Lower lobe of right lung (tissue), 2 donors: ENCODE results near the gene R3HDM2. TPM values are rescaled to one million over a fixed set of nuclear protein-coding genes. Genes with fewer than 3 reads are reported as not detected.
A peak's percentile ranks its signal among the peaks of the same experiment; 100 is the strongest.

Experiments used
- ATAC-seq, 2 donors: fragments of 200-7000 bp; cut with Tn5 transposase; one replicate each; pipeline ENCODE4 v1.9.1; 2020 to 2022; ENCODE audit warnings: mild to moderate bottlenecking in 2 of 2, moderate library complexity in 2 of 2
- DNase-seq: peaks from one replicate; pipeline ENCODE4 v3.0.0-alpha.2; 2020
- H3K27ac ChIP-seq: fragments of 200-600 bp; one replicate; pipeline ENCODE4 v1.8.0; 2022
- H3K27me3 ChIP-seq: fragments of 200-600 bp; one replicate; pipeline ENCODE4 v1.8.0; 2022; ENCODE audit warnings: low read depth
- H3K36me3 ChIP-seq: fragments of 200-600 bp; one replicate; pipeline ENCODE4 v1.8.0; 2022; ENCODE audit warnings: mild to moderate bottlenecking
- H3K4me1 ChIP-seq: fragments of 200-600 bp; one replicate; pipeline ENCODE4 v1.8.0; 2022
- H3K4me3 ChIP-seq: fragments of 200-600 bp; one replicate; pipeline ENCODE4 v1.8.0; 2022; ENCODE audit warnings: mild to moderate bottlenecking
- H3K9me3 ChIP-seq: fragments of 200-600 bp; one replicate; pipeline ENCODE4 v1.8.0; 2022
- intact Hi-C: fragments of 100-400 bp; cut with DNase I; formaldehyde crosslinking; loops from one replicate; pipeline ENCODE4 v1.11.0; 2022
- total RNA-seq: library from RNA; stranded (reverse); fragmentation: NEBNext Ultra II Directional; extraction: Animal tissue kit (Norgen Biotek cat#: 25700); gene quantifications from one replicate; pipeline ENCODE4 v1.2.1, GENCODE V29; 2021
- TF ChIP-seq, protein P1 (sequence below): fragments of 200-600 bp; IDR thresholded peaks from one replicate; pipeline ENCODE4 v1.8.0; 2022; ENCODE audit warnings: antibody characterized with exemption, mild to moderate bottlenecking
- donor health status: DM: no; HTN: yes; CAD: no; lungs with severe emphysema.

The R3HDM2 gene
- total RNA-seq, 1 donor from 2014 or later = 79.3 TPM

DNA sequence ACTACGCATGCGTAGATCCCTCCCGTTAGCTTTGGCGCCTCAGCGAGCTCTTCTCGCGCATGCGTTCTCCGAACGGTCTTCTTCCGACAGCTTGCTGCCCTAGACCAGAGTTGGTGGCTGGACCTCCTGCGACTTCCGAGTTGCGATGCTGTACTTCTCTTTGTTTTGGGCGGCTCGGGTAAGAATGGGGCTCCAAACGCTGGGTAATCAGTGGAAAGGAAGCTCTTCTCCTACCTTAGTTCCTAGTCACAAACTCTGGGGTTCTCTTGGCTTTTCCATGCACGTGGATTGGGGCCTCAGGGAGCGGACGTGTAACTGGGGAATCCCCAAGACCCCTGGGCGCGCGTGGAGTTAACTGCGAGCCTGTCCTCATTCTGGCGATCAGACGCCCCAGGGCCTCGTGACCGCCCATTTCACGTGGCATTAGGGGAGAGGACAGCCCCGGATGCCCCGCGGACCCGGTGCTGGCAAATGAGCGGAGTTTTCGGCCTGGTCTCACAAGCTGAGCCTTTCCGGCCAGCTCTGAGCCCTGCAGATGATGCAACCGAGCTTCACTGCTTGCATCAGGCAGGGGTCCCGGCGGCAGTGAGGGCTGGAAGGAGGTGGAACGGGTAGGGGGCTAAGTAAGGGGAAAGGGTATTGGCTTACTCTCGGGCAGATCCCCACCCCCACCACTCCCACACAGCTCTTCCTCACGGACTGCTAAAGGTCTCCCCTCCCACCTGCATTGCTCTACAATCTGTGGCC is 201.0 kb downstream of the R3HDM2 start, which contains the start of gene SHMT2:
SHMT2 (plus strand) TSS at position 78 of the 747 bp plus-strand sequence; CDS start at position 146, 68 bp downstream.
- peaks cover 43% of the 10 kb centered on the region for H3K4me1 ChIP-seq
- ATAC-seq = peak; percentile 83 to 89

DNA sequence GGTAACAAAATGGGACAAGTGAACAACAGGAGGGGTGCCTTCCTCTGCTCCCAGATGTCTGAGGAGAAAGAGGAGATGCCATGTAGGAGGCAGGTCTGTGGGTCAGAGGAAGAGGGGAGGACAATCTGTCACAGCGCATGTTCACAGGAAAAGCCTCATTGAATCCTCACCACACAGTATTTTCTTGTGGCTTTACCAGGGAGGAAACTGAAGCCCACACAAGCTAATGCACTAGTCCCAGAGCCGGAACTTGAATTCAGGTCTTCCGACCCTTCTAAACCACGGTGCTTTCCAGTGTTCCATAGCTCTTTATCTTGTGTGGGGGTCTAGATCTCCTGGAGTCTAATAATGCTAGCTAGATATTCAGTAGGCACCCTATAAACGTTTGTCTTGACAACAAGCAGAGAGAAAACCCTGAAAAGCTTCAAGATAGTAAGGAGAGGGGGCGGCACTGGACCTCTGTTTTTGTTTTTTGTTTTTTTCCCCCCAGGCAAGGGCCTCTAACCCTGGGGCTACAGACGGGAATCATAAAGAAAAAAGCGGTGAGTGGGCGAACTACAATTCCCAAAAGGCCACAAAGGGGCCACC is 201.7 kb downstream of the R3HDM2 start:
- Histone ChIP-seq H3K4me1 (peaks cover 44% of the 10 kb centered on the region), H3K27ac (peak overlapping the region; percentile 61), H3K36me3 (peaks cover 29% of the 10 kb centered on the region), H3K4me3 (peak overlapping the region; percentile 58), H3K9me3 (no peaks in the 10 kb centered on the region), H3K27me3 (peaks cover 34% of the 10 kb centered on the region)
- ATAC-seq (no peak), DNase-seq (no peak)
- intact Hi-C loops = no loop called here
- TF ChIP-seq, protein P1, sequence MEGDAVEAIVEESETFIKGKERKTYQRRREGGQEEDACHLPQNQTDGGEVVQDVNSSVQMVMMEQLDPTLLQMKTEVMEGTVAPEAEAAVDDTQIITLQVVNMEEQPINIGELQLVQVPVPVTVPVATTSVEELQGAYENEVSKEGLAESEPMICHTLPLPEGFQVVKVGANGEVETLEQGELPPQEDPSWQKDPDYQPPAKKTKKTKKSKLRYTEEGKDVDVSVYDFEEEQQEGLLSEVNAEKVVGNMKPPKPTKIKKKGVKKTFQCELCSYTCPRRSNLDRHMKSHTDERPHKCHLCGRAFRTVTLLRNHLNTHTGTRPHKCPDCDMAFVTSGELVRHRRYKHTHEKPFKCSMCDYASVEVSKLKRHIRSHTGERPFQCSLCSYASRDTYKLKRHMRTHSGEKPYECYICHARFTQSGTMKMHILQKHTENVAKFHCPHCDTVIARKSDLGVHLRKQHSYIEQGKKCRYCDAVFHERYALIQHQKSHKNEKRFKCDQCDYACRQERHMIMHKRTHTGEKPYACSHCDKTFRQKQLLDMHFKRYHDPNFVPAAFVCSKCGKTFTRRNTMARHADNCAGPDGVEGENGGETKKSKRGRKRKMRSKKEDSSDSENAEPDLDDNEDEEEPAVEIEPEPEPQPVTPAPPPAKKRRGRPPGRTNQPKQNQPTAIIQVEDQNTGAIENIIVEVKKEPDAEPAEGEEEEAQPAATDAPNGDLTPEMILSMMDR = no peak

More for the DNA sequence above, 201.0 kb downstream of the R3HDM2 start, which contains the start of gene SHMT2:
- Histone ChIP-seq H3K27ac (peak within 1 kb of the TSS; percentile 61), H3K4me3 (peak within 1 kb of the TSS; percentile 58), H3K9me3 (no peaks in the 10 kb centered on the region), H3K27me3 (peaks cover 27% of the 10 kb centered on the region), H3K36me3 (peaks cover 34% of the 10 kb centered on the region)
- TF ChIP-seq, protein P1 = no peak
- intact Hi-C loops = no loop called here
- peak; percentile 96 for DNase-seq

DNA sequence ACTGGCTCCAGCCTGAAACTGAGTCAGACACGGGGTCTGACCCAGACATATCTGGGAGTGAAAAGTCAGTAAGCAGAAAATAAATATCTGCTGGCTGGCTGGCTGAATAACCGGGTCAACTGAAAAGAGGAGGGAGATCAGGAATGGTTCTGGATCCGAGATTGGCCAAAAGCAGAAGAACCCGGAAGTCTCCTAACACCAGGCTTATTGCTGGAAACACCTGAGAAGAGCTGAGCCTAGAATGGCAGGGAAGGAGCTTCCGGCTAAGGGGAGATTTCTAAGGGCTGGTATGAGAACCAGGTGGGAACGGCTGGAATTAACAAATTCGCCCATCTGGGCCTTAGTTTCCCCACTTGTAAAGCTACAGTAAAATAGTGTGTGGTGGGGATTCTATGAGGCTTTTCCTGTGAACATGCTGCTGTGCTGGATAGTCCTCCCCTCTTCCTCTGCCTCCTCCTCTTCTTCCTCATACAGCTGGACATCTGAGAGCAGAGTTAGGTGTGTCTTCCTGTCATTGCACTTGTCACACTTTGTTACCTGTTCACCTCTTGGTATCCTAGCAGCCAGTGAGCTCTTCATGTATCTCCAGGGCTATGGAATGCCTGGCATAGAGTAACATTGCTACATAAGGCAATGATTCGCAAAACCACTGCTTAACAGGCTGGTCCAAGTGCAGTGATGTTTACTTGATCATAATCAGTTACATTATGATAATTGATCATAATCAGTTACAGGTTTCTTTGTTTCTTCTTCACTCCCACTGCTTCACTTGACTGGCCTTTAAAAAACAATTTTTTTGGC is 203.3 kb downstream of the R3HDM2 start:
- DNase-seq (no peak), ATAC-seq (no peak)
- TF ChIP-seq, protein P1 = no peak
- intact Hi-C loops = no loop called here
- Histone ChIP-seq H3K4me1 (peaks cover 44% of the 10 kb centered on the region), H3K27me3 (peaks cover 50% of the 10 kb centered on the region), H3K36me3 (peaks cover 13% of the 10 kb centered on the region), H3K9me3 (no peaks in the 10 kb centered on the region), H3K4me3 (no peak overlapping the region), H3K27ac (no peak overlapping the region)

DNA sequence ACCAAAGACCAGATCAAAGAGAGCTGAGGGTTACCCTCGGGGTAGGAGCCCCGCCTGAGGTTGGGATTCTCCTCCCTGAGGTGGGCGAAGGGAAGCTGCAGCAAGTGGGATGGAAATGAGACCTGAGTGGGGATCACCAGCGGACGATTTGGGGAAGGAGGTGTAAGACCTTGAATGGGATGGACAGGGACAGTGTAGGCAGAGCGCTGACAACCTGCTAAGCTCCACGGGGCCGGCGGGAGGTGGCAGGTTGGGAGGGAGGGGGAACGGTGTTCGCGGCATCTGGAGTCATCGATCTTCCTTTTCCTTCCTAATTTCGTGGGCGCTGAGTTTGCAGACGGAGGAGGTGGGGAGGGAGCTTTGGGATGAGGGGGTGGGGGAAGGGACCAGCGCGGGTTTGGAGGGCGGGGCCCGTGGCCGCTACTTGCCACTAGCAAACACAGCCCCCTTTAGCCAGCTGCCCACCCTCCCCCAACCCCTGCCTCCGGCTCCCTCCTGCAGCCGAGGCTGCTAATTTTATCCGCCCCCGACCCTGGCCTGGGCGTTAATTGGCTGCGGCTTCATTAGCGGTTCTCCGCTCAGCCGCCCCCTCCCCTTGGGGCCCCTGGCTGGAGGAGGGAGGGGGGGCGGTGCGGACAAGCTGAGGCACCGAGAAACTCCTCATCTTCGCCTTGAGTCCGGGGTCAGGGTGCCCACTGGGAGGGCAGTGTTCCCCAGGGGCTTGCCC is 204.1 kb downstream of the R3HDM2 start:
- TF ChIP-seq, protein P1 = no peak
- Histone ChIP-seq H3K27me3 (peaks cover 58% of the 10 kb centered on the region), H3K4me1 (peaks cover 44% of the 10 kb centered on the region), H3K27ac (no peak overlapping the region), H3K9me3 (no peaks in the 10 kb centered on the region), H3K4me3 (no peak overlapping the region), H3K36me3 (peaks cover 5% of the 10 kb centered on the region)
- DNase-seq = no peak
- no peak for ATAC-seq
- intact Hi-C loops = no loop called here

DNA sequence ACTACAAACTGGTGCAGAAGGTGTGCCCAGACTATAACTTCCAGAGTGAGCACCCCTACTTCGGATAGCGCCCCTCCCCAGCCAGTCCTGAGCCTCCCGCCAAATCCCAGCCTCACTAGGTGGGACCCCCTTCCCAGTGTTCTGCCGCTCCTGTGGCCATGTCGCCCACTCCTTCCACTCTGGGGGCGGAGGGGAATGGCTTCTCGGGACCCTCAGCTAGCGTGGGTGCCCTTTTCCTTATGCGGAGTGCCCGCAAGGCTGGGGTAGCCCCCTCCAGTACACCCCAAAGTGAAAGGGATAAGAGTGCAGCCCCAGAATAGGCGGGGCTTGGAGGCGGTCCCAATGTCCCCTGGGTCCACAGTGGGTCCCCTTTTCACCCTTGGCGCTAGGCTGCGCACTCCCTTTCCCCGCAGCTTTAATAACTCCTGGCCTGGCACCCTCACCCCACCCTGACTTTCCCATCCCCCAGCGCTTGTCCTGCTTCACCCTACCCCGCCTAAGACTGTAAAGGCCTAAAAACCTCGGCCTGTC is 205.1 kb downstream of the R3HDM2 start:
- Histone ChIP-seq H3K9me3 (no peaks in the 10 kb centered on the region), H3K27ac (no peak overlapping the region), H3K4me3 (no peak overlapping the region), H3K4me1 (peaks cover 38% of the 10 kb centered on the region), H3K36me3 (no peaks in the 10 kb centered on the region), H3K27me3 (peaks cover 68% of the 10 kb centered on the region)
- intact Hi-C loops = no loop called here
- ATAC-seq = no peak
- DNase-seq = no peak
- TF ChIP-seq, protein P1 = no peak
